ENCODE measurements around the gene PBRM1.

- TF ChIP-seq POLR2A (IDR thresholded peaks at IDR 0.05), result no peak
- no peak for TF ChIP-seq CTCF (IDR thresholded peaks at IDR 0.05)
Observed at GRCh38 chr3:52614689-52615088, 71.0 kb downstream of the PBRM1 start.

Measured in thyroid gland (tissue), 4 donors.